Fibroblast of peridontal ligament (primary cell): Measurements from ENCODE around the gene EPG5.
"Not testable (repeated sequence)": the region's sequence is repeated elsewhere in the genome, so short reads cannot be mapped to it uniquely, and the experiment has no call there.

ENCODE experiments used
- DNase-seq: peaks from one replicate; pipeline ENCODE4 v3.0.0-alpha.2; 2010; ENCODE audit errors: extremely low read depth

EPG5 gene

GRCh38 chr18:45864081-45864480 is 103.0 kb downstream of the EPG5 start:
- DNase-seq = no peak

- DNase-seq = no peak
Observed at GRCh38 chr18:45863469-45863868, 103.7 kb downstream of the EPG5 start.

GRCh38 chr18:45861926-45862325 is 105.2 kb downstream of the EPG5 start:
- peak; percentile 67 for DNase-seq

GRCh38 chr18:45860971-45861370 is 106.2 kb downstream of the EPG5 start:
- DNase-seq = no peak

GRCh38 chr18:45860492-45860891 is 106.6 kb downstream of the EPG5 start:
- DNase-seq = no peak

GRCh38 chr18:45859334-45859733 is 107.8 kb downstream of the EPG5 start:
- no peak for DNase-seq

GRCh38 chr18:45856531-45856930 is 110.6 kb downstream of the EPG5 start:
- DNase-seq = peak; percentile 86

GRCh38 chr18:45854036-45854586 is 113.0 kb downstream of the EPG5 start:
- no peak for DNase-seq

GRCh38 chr18:45852631-45853030 is 114.5 kb downstream of the EPG5 start:
- no peak for DNase-seq

GRCh38 chr18:45851161-45851925 is 115.8 kb downstream of the EPG5 start:
- DNase-seq = no peak

GRCh38 chr18:45850021-45850420 is 117.1 kb downstream of the EPG5 start:
- DNase-seq = no peak

GRCh38 chr18:45849529-45849928 is 117.6 kb downstream of the EPG5 start:
- DNase-seq = no peak

- DNase-seq = not testable (repeated sequence)
Observed at GRCh38 chr18:45848643-45849042, 118.5 kb downstream of the EPG5 start.

- DNase-seq = no peak
Observed at GRCh38 chr18:45847119-45847518, 120.0 kb downstream of the EPG5 start.

GRCh38 chr18:45845410-45845809 is 121.7 kb downstream of the EPG5 start:
- no peak for DNase-seq

GRCh38 chr18:45844938-45845337 is 122.2 kb downstream of the EPG5 start:
- DNase-seq = no peak

GRCh38 chr18:45843019-45843418 is 124.1 kb downstream of the EPG5 start:
- no peak for DNase-seq

GRCh38 chr18:45841765-45842442 is 125.2 kb downstream of the EPG5 start:
- no peak for DNase-seq

- no peak for DNase-seq
Observed at GRCh38 chr18:45841060-45841764, 125.9 kb downstream of the EPG5 start.

- DNase-seq = peak; percentile 81
Observed at GRCh38 chr18:45839414-45840395, 127.4 kb downstream of the EPG5 start.
